Mesenchymal stem cell (in vitro differentiated cells and primary cell): ENCODE measurements around the gene CRYGS.

Experiments used
- DNase-seq: peaks from one replicate; pipeline ENCODE4 v3.0.0-alpha.2; 2013
- H2AFZ ChIP-seq: one replicate; pipeline ENCODE4 v1.6.1; 2013; ENCODE audit warnings: low read depth, mild to moderate bottlenecking, control low read depth, inconsistent platforms, low read length, moderate library complexity
- H2AK5ac ChIP-seq: 2 replicates; pipeline ENCODE4 v1.6.1; 2013; ENCODE audit warnings: low read length, moderate library complexity, mild to moderate bottlenecking, inconsistent platforms; ENCODE audit not compliant: severe bottlenecking
- H2BK120ac ChIP-seq: one replicate; pipeline ENCODE4 v1.6.1; 2013; ENCODE audit warnings: low read depth, mild to moderate bottlenecking, inconsistent platforms, low read length, moderate library complexity
- H2BK12ac ChIP-seq, 2 experiments: one replicate each; pipeline ENCODE4 v1.6.1; 2013; ENCODE audit warnings: inconsistent platforms in 2 of 2, low read length in 2 of 2, mild to moderate bottlenecking in 2 of 2, moderate library complexity in 2 of 2, control low read depth in 1 of 2
- H2BK15ac ChIP-seq: one replicate; pipeline ENCODE4 v1.6.1; 2013; ENCODE audit warnings: mild to moderate bottlenecking, low read depth, inconsistent platforms; ENCODE audit not compliant: poor library complexity, severe bottlenecking
- H2BK5ac ChIP-seq: 2 replicates; pipeline ENCODE4 v1.6.1; 2013; ENCODE audit warnings: low read depth, mild to moderate bottlenecking, low read length, control low read depth, inconsistent platforms; ENCODE audit not compliant: poor library complexity, severe bottlenecking
- H3K14ac ChIP-seq, 2 experiments: one replicate each; pipeline ENCODE4 v1.6.1; 2013; ENCODE audit warnings: inconsistent platforms in 2 of 2, low read length in 2 of 2, control low read depth in 1 of 2, mild to moderate bottlenecking in 1 of 2, moderate library complexity in 1 of 2
- H3K18ac ChIP-seq, 2 experiments: one replicate each; pipeline ENCODE4 v1.6.1; 2013; ENCODE audit warnings: inconsistent platforms in 2 of 2, low read length in 2 of 2, control low read depth in 1 of 2, low read depth in 1 of 2, mild to moderate bottlenecking in 1 of 2
- H3K23ac ChIP-seq, 2 experiments: one replicate each; pipeline ENCODE4 v1.6.1; 2013; ENCODE audit warnings: inconsistent platforms in 2 of 2, low read length in 2 of 2, mild to moderate bottlenecking in 2 of 2, moderate library complexity in 2 of 2, control low read depth in 1 of 2
- H3K27ac ChIP-seq: 2 replicates; pipeline ENCODE4 v1.5.1; 2013; ENCODE audit warnings: mild to moderate bottlenecking, moderate library complexity, low read length, control low read depth, inconsistent platforms; ENCODE audit not compliant: poor library complexity, severe bottlenecking
- H3K27me3 ChIP-seq, 2 experiments: 2 replicates each; pipeline versions ENCODE4 v1.6.1 to v1.7.0; 2013; ENCODE audit warnings: low read length in 2 of 2, mild to moderate bottlenecking in 2 of 2, moderate library complexity in 2 of 2, control low read depth in 1 of 2, inconsistent platforms in 1 of 2; ENCODE audit not compliant: control insufficient read depth in 1 of 2, insufficient read depth in 1 of 2
- H3K36me3 ChIP-seq, 2 experiments: 2 replicates each; pipeline versions ENCODE4 v1.6.1 to v1.7.0; 2013; ENCODE audit warnings: low read length in 2 of 2, control low read depth in 1 of 2, inconsistent platforms in 1 of 2, low read depth in 1 of 2, mild to moderate bottlenecking in 1 of 2; ENCODE audit not compliant: insufficient read depth in 2 of 2, control insufficient read depth in 1 of 2
- H3K4ac ChIP-seq, 2 experiments: one replicate each; pipeline ENCODE4 v1.6.1; 2013; ENCODE audit warnings: inconsistent platforms in 2 of 2, low read length in 2 of 2, mild to moderate bottlenecking in 2 of 2, moderate library complexity in 2 of 2, control low read depth in 1 of 2, low read depth in 1 of 2
- H3K4me1 ChIP-seq: 2 replicates; pipeline ENCODE4 v1.6.1; 2013; ENCODE audit warnings: low read depth, low read length, control low read depth; ENCODE audit not compliant: control insufficient read depth, insufficient read depth
- H3K4me2 ChIP-seq: 2 replicates; pipeline ENCODE4 v1.6.1; 2013; ENCODE audit warnings: low read length, mild to moderate bottlenecking, inconsistent platforms; ENCODE audit not compliant: poor library complexity, severe bottlenecking
- H3K4me3 ChIP-seq, 2 experiments: 2 replicates each; pipeline versions ENCODE4 v1.5.1 to v1.7.0; 2013; ENCODE audit warnings: low read length in 2 of 2, mild to moderate bottlenecking in 2 of 2, control low read depth in 1 of 2, low read depth in 1 of 2; ENCODE audit not compliant: insufficient read depth in 1 of 2
- H3K79me1 ChIP-seq: replicated peaks from 2 replicates; pipeline ENCODE4 v1.6.1; 2013; ENCODE audit warnings: mild to moderate bottlenecking, control low read depth, low read length, inconsistent platforms; ENCODE audit not compliant: poor library complexity, severe bottlenecking
- H3K9ac ChIP-seq: 2 replicates; pipeline ENCODE4 v1.7.0; 2013; ENCODE audit warnings: mild to moderate bottlenecking, low read length, moderate library complexity
- H3K9me3 ChIP-seq: 2 replicates; pipeline ENCODE4 v1.7.0; 2013; ENCODE audit warnings: mild to moderate bottlenecking, low read length; ENCODE audit not compliant: control insufficient read depth
- H4K8ac ChIP-seq: one replicate; pipeline ENCODE4 v1.6.1; 2013; ENCODE audit warnings: inconsistent platforms, mild to moderate bottlenecking, low read length, moderate library complexity
- H4K91ac ChIP-seq: one replicate; pipeline ENCODE4 v1.6.1; 2013; ENCODE audit warnings: mild to moderate bottlenecking, low read length, inconsistent platforms
- WGBS: methylation state at CpG from one replicate; pipeline ENCODE4 v1.1.7; 2013; ENCODE audit warnings: mixed read lengths; 5-methylcytosine and 5-hydroxymethylcytosine counted together

The CRYGS gene

GRCh38 chr3:186519021-186519658, 25.0 kb downstream of the CRYGS start:
- no peak overlapping the region for H2BK12ac ChIP-seq
- H2BK5ac ChIP-seq = no peak overlapping the region
- H3K18ac ChIP-seq = no peak overlapping the region
- no peak overlapping the region for H3K23ac ChIP-seq
- no peak overlapping the region for H2AFZ ChIP-seq
- H3K4me3 ChIP-seq = no peak overlapping the region
- 78% methylated on average over 6 of the region's 6 CpGs for WGBS
- DNase-seq = no peak
- no peak overlapping the region for H2BK15ac ChIP-seq
- H3K14ac ChIP-seq = no peak overlapping the region
- H3K9me3 ChIP-seq = peaks cover 9% of the 10 kb centered on the region
- no peak overlapping the region for H4K8ac ChIP-seq
- H3K79me1 ChIP-seq = no peaks in the 10 kb centered on the region
- H3K4ac ChIP-seq = no peak overlapping the region
- no peak overlapping the region for H2AK5ac ChIP-seq
- no peaks in the 10 kb centered on the region for H3K36me3 ChIP-seq
- no peak overlapping the region for H3K9ac ChIP-seq
- H3K27me3 ChIP-seq = peaks cover 43 to 80% of the 10 kb centered on the region in 2 experiments
- no peak overlapping the region for H3K27ac ChIP-seq
- H3K4me1 ChIP-seq = no peaks in the 10 kb centered on the region
- no peak overlapping the region for H2BK120ac ChIP-seq
- no peak overlapping the region for H4K91ac ChIP-seq
- H3K4me2 ChIP-seq = no peak overlapping the region

GRCh38 chr3:186517218-186517617, 27.0 kb downstream of the CRYGS start:
- no peak overlapping the region for H3K4me2 ChIP-seq
- H3K27ac ChIP-seq = no peak overlapping the region
- no peak overlapping the region for H2AK5ac ChIP-seq
- H3K36me3 ChIP-seq = no peaks in the 10 kb centered on the region
- H2BK15ac ChIP-seq = no peak overlapping the region
- H3K9ac ChIP-seq = no peak overlapping the region
- no peaks in the 10 kb centered on the region for H3K4me1 ChIP-seq
- H4K91ac ChIP-seq = no peak overlapping the region
- no peak overlapping the region for H4K8ac ChIP-seq
- no peak overlapping the region for H2AFZ ChIP-seq
- no peak overlapping the region for H2BK5ac ChIP-seq
- H3K4ac ChIP-seq = no peak overlapping the region
- H3K18ac ChIP-seq = no peak overlapping the region
- H3K4me3 ChIP-seq = no peak overlapping the region
- peaks cover 9% of the 10 kb centered on the region for H3K9me3 ChIP-seq
- H3K79me1 ChIP-seq = no peaks in the 10 kb centered on the region
- no peak overlapping the region for H3K14ac ChIP-seq
- peaks cover 57 to 84% of the 10 kb centered on the region in 2 experiments for H3K27me3 ChIP-seq
- no peak overlapping the region for H2BK12ac ChIP-seq
- H2BK120ac ChIP-seq = no peak overlapping the region
- DNase-seq = no peak
- 60% methylated on average over 2 of the region's 4 CpGs for WGBS
- H3K23ac ChIP-seq = no peak overlapping the region

- H3K23ac ChIP-seq = no peak overlapping the region
- no peak overlapping the region for H3K14ac ChIP-seq
- DNase-seq = no peak
- H3K36me3 ChIP-seq = no peaks in the 10 kb centered on the region
- H2BK120ac ChIP-seq = no peak overlapping the region
- no peak overlapping the region for H3K9ac ChIP-seq
- H3K27me3 ChIP-seq = peaks cover 57 to 86% of the 10 kb centered on the region in 2 experiments
- no peak overlapping the region for H2AFZ ChIP-seq
- H3K18ac ChIP-seq = no peak overlapping the region
- H3K9me3 ChIP-seq = peaks cover 9% of the 10 kb centered on the region
- no peak overlapping the region for H4K91ac ChIP-seq
- no peak overlapping the region for H3K4me3 ChIP-seq
- H3K4me1 ChIP-seq = no peaks in the 10 kb centered on the region
- H3K79me1 ChIP-seq = no peaks in the 10 kb centered on the region
- no peak overlapping the region for H2BK5ac ChIP-seq
- no peak overlapping the region for H2BK12ac ChIP-seq
- H3K27ac ChIP-seq = no peak overlapping the region
- no peak overlapping the region for H4K8ac ChIP-seq
- no peak overlapping the region for H3K4ac ChIP-seq
- H3K4me2 ChIP-seq = no peak overlapping the region
- WGBS = 95% methylated on average over 2 of the region's 2 CpGs
- H2AK5ac ChIP-seq = no peak overlapping the region
- no peak overlapping the region for H2BK15ac ChIP-seq
These were observed 27.5 kb downstream of the CRYGS start for GRCh38 chr3:186516646-186517045.

GRCh38 chr3:186515125-186515524, 29.1 kb downstream of the CRYGS start:
- H2BK120ac ChIP-seq = no peak overlapping the region
- no peak overlapping the region for H2AFZ ChIP-seq
- no peak overlapping the region for H2AK5ac ChIP-seq
- H3K9ac ChIP-seq = no peak overlapping the region
- 60% methylated on average over 4 of the region's 4 CpGs for WGBS
- H4K8ac ChIP-seq = no peak overlapping the region
- H3K14ac ChIP-seq = no peak overlapping the region
- H2BK5ac ChIP-seq = no peak overlapping the region
- no peak overlapping the region for H2BK12ac ChIP-seq
- H3K79me1 ChIP-seq = no peaks in the 10 kb centered on the region
- no peaks in the 10 kb centered on the region for H3K36me3 ChIP-seq
- H3K18ac ChIP-seq = no peak overlapping the region
- H3K4me2 ChIP-seq = no peak overlapping the region
- peaks cover 59 to 87% of the 10 kb centered on the region in 2 experiments for H3K27me3 ChIP-seq
- H3K9me3 ChIP-seq = peaks cover 9% of the 10 kb centered on the region
- DNase-seq = no peak
- H3K27ac ChIP-seq = no peak overlapping the region
- no peak overlapping the region for H3K4me3 ChIP-seq
- H4K91ac ChIP-seq = no peak overlapping the region
- no peak overlapping the region for H2BK15ac ChIP-seq
- no peak overlapping the region for H3K23ac ChIP-seq
- no peaks in the 10 kb centered on the region for H3K4me1 ChIP-seq
- H3K4ac ChIP-seq = no peak overlapping the region
